ENCODE results near the gene S1PR4. TPM values are rescaled to one million over a fixed set of nuclear protein-coding genes. Genes with fewer than 3 reads are reported as not detected.

The S1PR4 gene
- total RNA-seq, 4 donors from 2014 or later, result 1.6 to 9.9 (median 2.5) TPM

GRCh38 chr19:3178973-3179738 lies 587 bp downstream of the S1PR4 start:
- Histone ChIP-seq H3K4me3 (peak overlapping the region; percentile 49 to 71 (median 53)), H3K4me1 (peaks cover 0 to 8% (median 4%) of the 10 kb centered on the region in 4 donors), H3K9me3 (no peaks in the 10 kb centered on the region), H3K27ac (peak overlapping the region; percentile 76 to 99 (median 80)), H3K36me3 (no peaks in the 10 kb centered on the region), H3K27me3 (no peaks in the 10 kb centered on the region)
- DNase-seq, result peak; percentile 22 to 60 (median 48)
- TF ChIP-seq POLR2A (IDR thresholded peaks at IDR 0.05), result no peak
- TF ChIP-seq, protein P1, sequence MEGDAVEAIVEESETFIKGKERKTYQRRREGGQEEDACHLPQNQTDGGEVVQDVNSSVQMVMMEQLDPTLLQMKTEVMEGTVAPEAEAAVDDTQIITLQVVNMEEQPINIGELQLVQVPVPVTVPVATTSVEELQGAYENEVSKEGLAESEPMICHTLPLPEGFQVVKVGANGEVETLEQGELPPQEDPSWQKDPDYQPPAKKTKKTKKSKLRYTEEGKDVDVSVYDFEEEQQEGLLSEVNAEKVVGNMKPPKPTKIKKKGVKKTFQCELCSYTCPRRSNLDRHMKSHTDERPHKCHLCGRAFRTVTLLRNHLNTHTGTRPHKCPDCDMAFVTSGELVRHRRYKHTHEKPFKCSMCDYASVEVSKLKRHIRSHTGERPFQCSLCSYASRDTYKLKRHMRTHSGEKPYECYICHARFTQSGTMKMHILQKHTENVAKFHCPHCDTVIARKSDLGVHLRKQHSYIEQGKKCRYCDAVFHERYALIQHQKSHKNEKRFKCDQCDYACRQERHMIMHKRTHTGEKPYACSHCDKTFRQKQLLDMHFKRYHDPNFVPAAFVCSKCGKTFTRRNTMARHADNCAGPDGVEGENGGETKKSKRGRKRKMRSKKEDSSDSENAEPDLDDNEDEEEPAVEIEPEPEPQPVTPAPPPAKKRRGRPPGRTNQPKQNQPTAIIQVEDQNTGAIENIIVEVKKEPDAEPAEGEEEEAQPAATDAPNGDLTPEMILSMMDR (IDR thresholded peaks at IDR 0.05), result no peak

DNA sequence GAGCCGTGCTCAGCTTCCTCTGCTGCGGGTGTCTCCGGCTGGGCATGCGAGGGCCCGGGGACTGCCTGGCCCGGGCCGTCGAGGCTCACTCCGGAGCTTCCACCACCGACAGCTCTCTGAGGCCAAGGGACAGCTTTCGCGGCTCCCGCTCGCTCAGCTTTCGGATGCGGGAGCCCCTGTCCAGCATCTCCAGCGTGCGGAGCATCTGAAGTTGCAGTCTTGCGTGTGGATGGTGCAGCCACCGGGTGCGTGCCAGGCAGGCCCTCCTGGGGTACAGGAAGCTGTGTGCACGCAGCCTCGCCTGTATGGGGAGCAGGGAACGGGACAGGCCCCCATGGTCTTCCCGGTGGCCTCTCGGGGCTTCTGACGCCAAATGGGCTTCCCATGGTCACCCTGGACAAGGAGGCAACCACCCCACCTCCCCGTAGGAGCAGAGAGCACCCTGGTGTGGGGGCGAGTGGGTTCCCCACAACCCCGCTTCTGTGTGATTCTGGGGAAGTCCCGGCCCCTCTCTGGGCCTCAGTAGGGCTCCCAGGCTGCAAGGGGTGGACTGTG lies 1.2 kb downstream of the S1PR4 start:
- TF ChIP-seq POLR2A (IDR thresholded peaks at IDR 0.05), result no peak
- TF ChIP-seq, protein P1 (IDR thresholded peaks at IDR 0.05), result no peak
- H3K27me3 ChIP-seq, result no peaks in the 10 kb centered on the region
- peak overlapping the region; percentile 49 to 71 (median 53) for H3K4me3 ChIP-seq
- H3K9me3 ChIP-seq, result no peaks in the 10 kb centered on the region
- H3K36me3 ChIP-seq, result no peaks in the 10 kb centered on the region
- peaks cover 0 to 8% (median 4%) of the 10 kb centered on the region in 4 donors for H3K4me1 ChIP-seq
- H3K27ac ChIP-seq, result peak overlapping the region; percentile 76 to 99 (median 80)
- DNase-seq, result peak in 2 of 3 donors; percentile 36 to 48

- Histone ChIP-seq H3K4me1 (peaks cover 0 to 26% (median 23%) of the 10 kb centered on the region in 4 donors), H3K9me3 (no peaks in the 10 kb centered on the region), H3K4me3 (no peak overlapping the region), H3K27ac (no peak overlapping the region), H3K36me3 (no peaks in the 10 kb centered on the region), H3K27me3 (no peaks in the 10 kb centered on the region)
- TF ChIP-seq POLR2A (IDR thresholded peaks at IDR 0.05), result no peak
- TF ChIP-seq, protein P1 (IDR thresholded peaks at IDR 0.05), result no peak
- no peak for DNase-seq
These were observed 5.4 kb downstream of the S1PR4 start for GRCh38 chr19:3183721-3184641.

DNA sequence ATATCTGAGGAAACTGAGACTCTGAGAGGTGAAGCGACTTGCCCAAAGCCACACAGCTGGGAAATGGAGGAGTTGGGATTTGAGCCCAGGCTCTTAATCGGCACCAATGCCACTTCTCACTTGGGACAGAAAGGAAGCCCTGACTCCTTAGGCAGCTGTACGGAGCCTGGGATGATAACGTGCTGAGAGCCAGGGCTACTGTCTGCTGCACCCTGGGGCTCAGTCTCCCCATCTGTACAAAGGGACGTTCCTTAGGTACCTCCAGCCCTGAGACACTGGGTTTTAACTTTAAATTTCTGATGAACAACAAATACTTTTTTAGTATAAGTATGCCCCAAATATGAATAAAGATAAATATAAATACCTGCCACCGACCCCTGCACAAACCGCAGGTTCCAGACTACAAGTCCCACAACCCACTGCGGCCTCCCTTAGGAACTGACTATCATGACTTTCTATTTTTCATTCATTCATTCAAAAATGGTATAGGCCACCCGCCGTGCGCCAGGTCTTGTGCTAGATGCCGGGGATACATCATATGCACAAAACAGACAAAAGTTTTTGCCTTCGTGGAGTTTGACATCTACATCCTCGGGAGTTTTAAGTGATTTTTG lies 6.4 kb downstream of the S1PR4 start:
- DNase-seq, result peak in 2 of 3 donors; percentile 81 to 86
- peak overlapping the region; percentile 68 to 97 (median 83) for H3K27ac ChIP-seq
- no peaks in the 10 kb centered on the region for H3K36me3 ChIP-seq
- H3K9me3 ChIP-seq, result no peaks in the 10 kb centered on the region
- peak overlapping the region; percentile 72 to 97 (median 90) for H3K4me3 ChIP-seq
- H3K27me3 ChIP-seq, result no peaks in the 10 kb centered on the region
- peaks cover 6 to 30% (median 23%) of the 10 kb centered on the region in 4 donors for H3K4me1 ChIP-seq
- TF ChIP-seq POLR2A (IDR thresholded peaks at IDR 0.05), result no peak
- TF ChIP-seq, protein P1 (IDR thresholded peaks at IDR 0.05), result no peak

All from Peyer's patch (tissue), 4 donors.